Measurements from ENCODE around the gene OCA2. TPM values are rescaled to one million over a fixed set of nuclear protein-coding genes. Genes with fewer than 3 reads are reported as not detected.

Gene OCA2
- total RNA-seq, 4 donors from 2014 or later, result 7.0 to 53.1 (median 20.4) TPM

GRCh38 chr15:28002867-28003266, 96.2 kb downstream of the OCA2 start:
- DNase-seq (ENCODE audit: low spot score in 2 of 2), result peak in 1 of 2 donors; percentile 34
- no peaks in the 10 kb centered on the region for H3K9me3 ChIP-seq

DNA sequence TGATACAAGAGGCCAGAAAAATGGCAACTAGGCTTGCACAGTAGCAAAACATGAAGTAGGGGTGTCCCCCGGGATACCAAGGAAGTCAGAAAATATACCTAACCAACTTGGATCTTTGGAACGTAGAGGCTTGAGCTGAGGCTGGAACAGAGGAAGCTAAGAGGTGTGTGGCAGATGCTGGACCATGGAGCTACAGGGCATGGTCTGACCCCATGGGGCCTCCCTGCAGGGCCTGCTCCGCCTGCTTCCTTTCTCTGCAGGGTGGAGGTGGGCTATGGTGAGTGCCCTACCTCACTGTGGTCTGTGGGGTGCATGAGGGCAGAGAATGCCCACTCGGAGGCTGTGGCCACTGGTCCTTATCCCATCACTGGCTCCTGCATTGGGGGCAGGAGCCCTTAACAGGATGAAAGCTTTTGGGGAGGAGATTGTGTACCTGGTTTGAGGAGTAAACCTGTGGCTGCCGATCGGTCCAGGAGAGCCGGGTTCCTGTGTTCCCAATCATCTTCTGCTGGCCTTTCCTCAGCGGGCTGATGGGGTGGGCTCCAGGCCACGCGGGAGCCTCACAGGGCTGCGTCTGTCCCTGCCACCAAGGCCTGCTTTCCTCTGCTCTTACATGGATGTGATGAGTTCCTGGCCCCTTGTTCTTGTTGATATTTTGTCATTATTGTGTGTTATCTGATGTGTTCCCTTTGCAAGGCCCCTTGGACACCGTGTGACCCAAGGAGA, 96.8 kb downstream of the OCA2 start:
- Histone ChIP-seq H3K36me3 (no peaks in the 10 kb centered on the region), H3K27ac (no peak overlapping the region), H3K9me3 (no peaks in the 10 kb centered on the region), H3K27me3 (no peaks in the 10 kb centered on the region), H3K4me1 (no peaks in the 10 kb centered on the region), H3K4me3 (no peak overlapping the region)
- DNase-seq (ENCODE audit: low spot score in 2 of 2), result peak in 1 of 2 donors; percentile 67
- WGBS, result 79% methylated on average over 4 of the region's 12 CpGs
- TF ChIP-seq CTCF (IDR thresholded peaks at IDR 0.05) (no peak), EP300 (IDR thresholded peaks at IDR 0.05) (no peak), POLR2A (IDR thresholded peaks at IDR 0.05) (no peak), POLR2AphosphoS5 (IDR thresholded peaks at IDR 0.05) (no peak)

More at GRCh38 chr15:28002867-28003266, 96.2 kb downstream of the OCA2 start:
- no peak overlapping the region for H3K27ac ChIP-seq
- no peaks in the 10 kb centered on the region for H3K36me3 ChIP-seq
- no peaks in the 10 kb centered on the region for H3K4me1 ChIP-seq
- no peak for TF ChIP-seq POLR2A (IDR thresholded peaks at IDR 0.05)
- no peak for TF ChIP-seq CTCF (IDR thresholded peaks at IDR 0.05)
- TF ChIP-seq EP300 (IDR thresholded peaks at IDR 0.05), result no peak
- TF ChIP-seq POLR2AphosphoS5 (IDR thresholded peaks at IDR 0.05), result no peak
- H3K27me3 ChIP-seq, result no peaks in the 10 kb centered on the region
- 85% methylated on average over 9 of the region's 10 CpGs for WGBS
- H3K4me3 ChIP-seq, result no peak overlapping the region

GRCh38 chr15:28001641-28002040, 97.5 kb downstream of the OCA2 start:
- peak in 1 of 2 donors; percentile 72 for DNase-seq (ENCODE audit: low spot score in 2 of 2)
- H3K4me3 ChIP-seq, result no peak overlapping the region
- H3K27me3 ChIP-seq, result no peaks in the 10 kb centered on the region
- no peaks in the 10 kb centered on the region for H3K36me3 ChIP-seq
- H3K9me3 ChIP-seq, result no peaks in the 10 kb centered on the region
- no peaks in the 10 kb centered on the region for H3K4me1 ChIP-seq
- 79% methylated on average over 7 of the region's 10 CpGs for WGBS
- TF ChIP-seq EP300 (IDR thresholded peaks at IDR 0.05) (no peak), POLR2AphosphoS5 (IDR thresholded peaks at IDR 0.05) (no peak), CTCF (IDR thresholded peaks at IDR 0.05) (no peak), POLR2A (IDR thresholded peaks at IDR 0.05) (no peak)
- no peak overlapping the region for H3K27ac ChIP-seq

DNA sequence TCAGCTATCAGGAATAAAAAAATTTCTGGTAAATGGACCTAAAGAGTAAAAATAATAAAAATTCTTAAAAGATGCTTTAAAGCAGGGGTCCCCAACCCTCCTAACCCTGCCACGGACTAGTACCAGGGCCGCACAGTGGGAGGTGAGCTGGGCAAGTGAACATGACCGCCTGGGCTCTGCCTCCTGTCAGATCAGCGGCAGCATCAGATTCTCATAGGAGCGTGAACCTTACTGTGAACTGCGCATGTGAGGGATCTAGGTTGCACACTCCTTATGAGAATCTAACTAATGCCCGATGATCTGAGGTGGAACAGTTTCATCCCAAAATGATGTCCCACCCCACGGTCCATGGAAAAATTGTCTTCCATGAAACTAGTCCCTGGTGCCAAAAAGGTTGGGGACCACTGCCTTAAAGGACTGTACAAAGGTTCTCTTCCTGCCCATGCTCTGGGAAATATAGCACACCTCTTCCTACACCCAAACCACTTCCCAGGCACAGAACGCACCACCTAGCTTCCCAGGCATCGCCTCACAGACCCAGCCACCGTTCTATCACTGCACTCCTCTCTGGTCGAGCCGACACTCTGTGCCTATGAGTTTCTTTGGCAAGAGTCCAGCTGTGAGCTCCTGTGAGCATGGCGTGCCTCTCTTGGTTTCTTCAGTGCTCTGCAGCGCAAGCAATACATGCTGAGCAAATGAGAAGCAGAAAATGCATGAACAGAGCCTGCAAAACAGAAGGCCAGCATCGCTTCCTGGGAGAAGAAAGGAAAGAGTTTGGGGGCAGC, 104.9 kb downstream of the OCA2 start:
- WGBS, result 78% methylated on average over 16 of the region's 16 CpGs
- no peak for DNase-seq (ENCODE audit: low spot score in 2 of 2)

More for the DNA sequence above, 104.9 kb downstream of the OCA2 start:
- Histone ChIP-seq H3K4me3 (no peak overlapping the region), H3K4me1 (no peaks in the 10 kb centered on the region), H3K36me3 (no peaks in the 10 kb centered on the region), H3K27ac (no peak overlapping the region), H3K9me3 (no peaks in the 10 kb centered on the region), H3K27me3 (no peaks in the 10 kb centered on the region)
- TF ChIP-seq CTCF (IDR thresholded peaks at IDR 0.05) (no peak), POLR2AphosphoS5 (IDR thresholded peaks at IDR 0.05) (no peak), EP300 (IDR thresholded peaks at IDR 0.05) (no peak), POLR2A (IDR thresholded peaks at IDR 0.05) (no peak)
